ENCODE measurements around the gene IRS1.

The IRS1 gene

DNA sequence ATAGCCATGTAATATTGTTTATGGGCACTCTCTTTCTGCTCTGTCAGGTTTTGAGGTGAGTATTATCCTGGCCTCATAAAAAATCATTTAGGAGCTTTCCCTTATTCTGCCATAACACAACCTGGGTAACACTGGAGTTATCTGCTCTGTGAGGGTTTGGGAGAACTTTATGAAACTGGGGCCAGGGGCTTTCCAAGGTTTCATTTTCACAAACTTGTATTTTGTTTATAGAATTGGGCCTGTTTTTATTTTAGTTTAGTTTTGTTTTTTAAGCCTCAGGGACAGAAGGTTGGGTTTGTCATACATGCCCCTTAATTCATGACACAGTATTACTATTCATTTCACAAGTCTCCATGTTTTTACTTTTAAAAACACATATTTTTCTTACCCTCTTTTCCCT lies 83.5 kb downstream of the IRS1 start:
- H3K4me3 ChIP-seq (ENCODE audit: low read length) = no peak overlapping the region
- DNase-seq (ENCODE audit: low read depth) = no peak
- TF ChIP-seq, protein P1, sequence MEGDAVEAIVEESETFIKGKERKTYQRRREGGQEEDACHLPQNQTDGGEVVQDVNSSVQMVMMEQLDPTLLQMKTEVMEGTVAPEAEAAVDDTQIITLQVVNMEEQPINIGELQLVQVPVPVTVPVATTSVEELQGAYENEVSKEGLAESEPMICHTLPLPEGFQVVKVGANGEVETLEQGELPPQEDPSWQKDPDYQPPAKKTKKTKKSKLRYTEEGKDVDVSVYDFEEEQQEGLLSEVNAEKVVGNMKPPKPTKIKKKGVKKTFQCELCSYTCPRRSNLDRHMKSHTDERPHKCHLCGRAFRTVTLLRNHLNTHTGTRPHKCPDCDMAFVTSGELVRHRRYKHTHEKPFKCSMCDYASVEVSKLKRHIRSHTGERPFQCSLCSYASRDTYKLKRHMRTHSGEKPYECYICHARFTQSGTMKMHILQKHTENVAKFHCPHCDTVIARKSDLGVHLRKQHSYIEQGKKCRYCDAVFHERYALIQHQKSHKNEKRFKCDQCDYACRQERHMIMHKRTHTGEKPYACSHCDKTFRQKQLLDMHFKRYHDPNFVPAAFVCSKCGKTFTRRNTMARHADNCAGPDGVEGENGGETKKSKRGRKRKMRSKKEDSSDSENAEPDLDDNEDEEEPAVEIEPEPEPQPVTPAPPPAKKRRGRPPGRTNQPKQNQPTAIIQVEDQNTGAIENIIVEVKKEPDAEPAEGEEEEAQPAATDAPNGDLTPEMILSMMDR (IDR thresholded peaks at IDR 0.05; ENCODE audit: insufficient read depth, low read depth, low read length, missing control alignments) = no peak

DNA sequence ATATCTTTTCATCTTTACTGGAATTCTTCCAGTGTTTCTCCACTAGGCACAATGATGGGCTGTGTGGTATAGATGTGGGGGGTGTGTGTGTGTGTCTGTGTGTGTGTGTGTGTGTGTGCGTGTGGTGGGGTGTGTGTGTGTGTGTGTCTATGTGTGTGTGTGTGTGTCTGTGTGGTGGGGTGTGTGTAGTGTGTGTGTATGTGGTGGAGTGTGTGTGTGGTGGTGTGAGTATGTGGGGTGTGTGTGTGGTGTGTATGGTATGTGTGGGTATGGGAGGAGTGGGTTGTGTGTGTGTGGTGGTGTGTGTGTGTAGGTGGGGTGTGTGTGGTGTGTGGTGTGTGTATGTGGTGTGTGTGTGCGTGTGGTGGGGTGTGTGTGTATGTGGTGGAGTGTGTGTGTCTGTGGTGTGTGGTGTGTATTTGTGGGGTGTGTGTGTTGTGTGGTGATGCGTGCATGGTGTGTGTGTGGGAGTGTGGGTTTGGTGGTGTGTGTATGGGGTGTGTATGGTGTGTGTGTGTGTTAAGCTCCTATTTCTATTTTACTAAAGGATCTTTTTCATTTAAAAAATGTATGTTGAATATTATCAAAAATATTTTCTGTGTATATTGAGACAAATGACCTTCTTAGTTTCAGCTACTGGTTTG lies 84.2 kb downstream of the IRS1 start:
- TF ChIP-seq, protein P1 (IDR thresholded peaks at IDR 0.05; ENCODE audit: insufficient read depth, low read depth, low read length, missing control alignments) = no peak
- H3K4me3 ChIP-seq (ENCODE audit: low read length) = no peak overlapping the region
- DNase-seq (ENCODE audit: low read depth) = no peak

DNA sequence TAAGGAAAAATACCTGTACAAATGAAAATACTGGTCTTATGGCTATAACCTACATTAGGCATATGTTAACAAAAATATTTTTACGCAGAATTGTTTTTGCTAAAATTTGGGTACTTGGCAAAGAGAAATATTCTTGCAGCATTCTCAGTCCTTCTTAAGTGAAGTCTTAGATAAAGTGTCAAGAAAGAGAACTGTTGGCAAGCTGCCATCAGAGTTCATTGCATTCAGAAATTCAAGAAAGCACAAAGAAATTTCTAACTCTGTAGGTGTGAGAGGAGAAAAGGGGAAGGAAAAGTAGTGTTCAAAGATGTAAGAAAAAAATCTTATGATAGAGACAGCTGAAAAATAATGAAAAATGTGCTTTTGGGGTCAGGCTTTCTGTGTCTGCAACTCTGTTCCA lies 86.7 kb downstream of the IRS1 start:
- no peak overlapping the region for H3K4me3 ChIP-seq (ENCODE audit: low read length)
- no peak for DNase-seq (ENCODE audit: low read depth)

DNA sequence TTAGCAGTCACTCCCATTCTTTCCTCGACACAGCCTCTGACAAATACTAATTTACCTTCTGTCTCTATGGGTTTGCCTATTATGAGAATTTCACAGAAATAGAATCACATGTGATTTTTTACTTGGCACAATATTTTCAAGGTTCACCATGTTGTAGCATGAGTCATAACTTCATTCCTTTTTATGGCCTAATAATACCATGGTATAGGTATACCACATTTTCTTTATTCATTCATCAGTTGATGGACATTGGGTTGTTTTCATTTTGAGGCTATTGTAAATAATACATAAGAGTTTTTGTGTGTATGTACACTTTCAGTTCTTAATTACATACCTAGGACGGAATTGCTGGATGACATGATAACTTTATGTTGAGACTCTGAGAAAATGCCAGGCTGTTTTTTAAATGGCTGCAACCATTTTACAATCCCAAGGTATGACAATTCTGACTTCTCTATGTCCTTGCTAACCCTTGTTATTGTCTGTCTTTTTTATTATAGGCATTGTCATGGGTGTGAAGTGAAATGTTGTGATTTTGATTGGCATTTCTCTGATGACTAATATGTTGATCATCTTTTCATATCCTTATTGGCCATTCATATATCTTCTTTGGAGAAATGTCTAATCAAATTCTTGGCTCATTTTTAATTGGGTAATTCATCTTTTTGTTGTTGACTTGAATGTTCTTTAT lies 87.9 kb downstream of the IRS1 start:
- H3K4me3 ChIP-seq (ENCODE audit: low read length) = no peak overlapping the region
- peak; percentile 35 for DNase-seq (ENCODE audit: low read depth)
- TF ChIP-seq, protein P1 (IDR thresholded peaks at IDR 0.05; ENCODE audit: insufficient read depth, low read depth, low read length, missing control alignments) = no peak

More for the DNA sequence above, 86.7 kb downstream of the IRS1 start:
- TF ChIP-seq, protein P1 (IDR thresholded peaks at IDR 0.05; ENCODE audit: insufficient read depth, low read depth, low read length, missing control alignments) = no peak

DNA sequence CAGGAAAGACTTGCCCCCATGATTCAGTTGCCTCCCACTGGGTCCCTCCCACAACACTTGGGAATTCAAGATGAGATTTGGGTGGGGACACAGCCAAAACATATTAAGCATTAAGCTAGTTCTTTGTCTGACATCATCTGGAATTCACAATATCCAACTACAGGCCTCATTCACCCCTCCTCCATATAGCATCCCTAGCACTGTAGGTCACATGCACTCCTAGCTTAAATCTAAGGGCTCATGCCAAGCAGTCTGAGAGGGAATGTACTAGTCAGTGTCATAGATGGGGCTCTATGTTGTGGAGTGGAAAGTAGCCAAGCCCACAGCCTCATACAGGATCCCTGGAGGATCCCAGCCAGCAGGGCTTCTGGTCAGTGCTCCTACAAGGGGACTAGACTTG lies 92.1 kb downstream of the IRS1 start:
- H3K4me3 ChIP-seq (ENCODE audit: low read length) = no peak overlapping the region
- TF ChIP-seq, protein P1 (IDR thresholded peaks at IDR 0.05; ENCODE audit: insufficient read depth, low read depth, low read length, missing control alignments) = no peak
- DNase-seq (ENCODE audit: low read depth) = no peak

DNA sequence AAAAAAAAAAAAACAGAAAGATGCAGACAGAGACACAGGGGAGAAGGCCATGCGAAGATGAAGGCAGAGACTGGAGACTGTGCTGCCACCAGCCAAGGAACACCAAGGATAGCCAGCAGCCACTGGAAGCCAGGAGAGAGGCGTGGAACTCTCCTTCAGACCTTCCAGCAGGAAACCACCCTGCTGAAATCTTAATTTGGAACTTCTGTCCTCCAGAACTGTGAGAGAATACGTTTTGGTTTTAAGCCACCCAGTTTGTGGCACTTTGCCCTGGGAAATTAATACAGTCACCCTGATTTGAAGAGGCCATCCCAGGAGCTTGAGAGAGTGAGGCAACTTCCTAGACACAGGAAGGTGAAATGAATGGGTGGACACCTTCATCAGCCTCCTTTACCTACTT lies 93.7 kb downstream of the IRS1 start:
- no peak overlapping the region for H3K4me3 ChIP-seq (ENCODE audit: low read length)
- TF ChIP-seq, protein P1 (IDR thresholded peaks at IDR 0.05; ENCODE audit: insufficient read depth, low read depth, low read length, missing control alignments) = no peak
- no peak for DNase-seq (ENCODE audit: low read depth)
